Measurements from ENCODE around the gene SMYD4. TPM values are rescaled to one million over a fixed set of nuclear protein-coding genes. Genes with fewer than 3 reads are reported as not detected.
"Not testable (repeated sequence)": the region's sequence is repeated elsewhere in the genome, so short reads cannot be mapped to it uniquely, and the experiment has no call there.

SMYD4 gene
- total RNA-seq, 1 donor from 2014 or later: 40.9 TPM

GRCh38 chr17:1759529-1759928 is 70.2 kb downstream of the SMYD4 start:
- intact Hi-C loops (cut with micrococcal nuclease): no loop called here

DNA sequence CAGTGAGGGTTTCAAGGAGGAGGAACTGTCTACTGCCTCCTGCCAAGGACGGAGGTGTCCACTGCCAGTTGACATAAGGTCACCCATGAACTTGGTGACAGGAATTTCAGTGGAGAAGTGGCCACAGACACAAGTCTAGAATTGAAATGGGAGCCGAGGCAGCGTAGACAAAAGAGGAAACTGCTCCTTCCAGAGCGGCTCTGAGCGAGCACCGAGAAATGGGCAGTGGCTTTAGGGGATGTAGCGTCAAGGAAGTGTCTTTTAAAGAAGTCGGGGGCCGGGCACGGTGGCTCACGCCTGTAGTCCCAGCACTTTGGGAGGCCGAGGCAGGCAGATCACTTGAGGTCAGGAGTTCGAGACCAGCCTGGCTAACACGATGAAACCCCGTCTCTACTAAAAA is 70.9 kb downstream of the SMYD4 start:
- intact Hi-C loops (cut with micrococcal nuclease): no loop called here

DNA sequence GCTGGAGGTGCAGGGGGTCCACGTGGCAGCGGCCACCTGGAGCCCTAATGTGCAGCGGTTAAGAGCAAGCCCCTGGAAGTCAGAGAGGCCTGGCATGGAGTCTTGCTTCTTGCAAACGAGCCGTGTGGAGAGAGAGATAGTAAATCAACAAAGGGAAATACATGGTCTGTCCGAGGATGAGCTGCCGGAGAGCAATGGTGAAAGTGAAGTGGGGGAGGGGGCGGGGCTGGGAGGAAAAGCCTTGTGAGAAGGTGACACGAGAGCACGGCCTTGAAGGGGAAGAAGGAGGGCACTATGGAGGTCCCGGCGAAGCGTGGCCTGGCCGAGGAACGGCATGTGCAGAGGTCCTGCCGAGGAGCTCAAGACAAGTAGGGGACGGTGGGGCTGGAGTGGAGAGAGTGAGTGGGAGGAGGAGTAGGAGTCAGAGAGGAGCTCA is 73.9 kb downstream of the SMYD4 start:
- intact Hi-C loops (cut with micrococcal nuclease): no loop called here

DNA sequence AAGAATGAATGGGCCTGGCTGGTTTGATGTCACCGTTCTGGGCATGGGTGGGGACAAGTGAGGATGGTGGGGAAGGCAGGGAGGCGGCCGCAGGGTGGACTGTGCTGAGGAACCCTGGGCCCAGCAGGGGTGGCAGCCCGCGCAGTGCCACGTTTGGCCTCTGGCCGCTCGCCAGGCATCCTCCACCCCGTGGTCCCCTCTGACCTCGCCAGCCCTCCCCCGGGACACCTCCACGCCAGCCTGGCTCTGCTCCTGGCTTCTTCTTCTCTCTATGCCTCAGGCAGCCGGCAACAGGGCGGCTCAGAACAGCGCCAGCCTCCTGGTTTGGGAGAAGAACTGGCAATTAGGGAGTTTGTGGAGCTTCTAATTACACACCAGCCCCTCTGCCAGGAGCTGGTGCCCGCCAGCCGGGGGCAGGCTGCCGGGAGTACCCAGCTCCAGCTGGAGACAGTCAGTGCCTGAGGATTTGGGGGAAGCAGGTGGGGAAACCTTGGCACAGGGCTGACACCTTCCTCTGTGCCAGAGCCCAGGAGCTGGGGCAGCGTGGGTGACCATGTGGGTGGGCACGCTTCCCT is 74.4 kb downstream of the SMYD4 start:
- intact Hi-C loops (cut with micrococcal nuclease): no loop called here

GRCh38 chr17:1754430-1755112 is 75.1 kb downstream of the SMYD4 start:
- intact Hi-C loops (cut with micrococcal nuclease): no loop called here

DNA sequence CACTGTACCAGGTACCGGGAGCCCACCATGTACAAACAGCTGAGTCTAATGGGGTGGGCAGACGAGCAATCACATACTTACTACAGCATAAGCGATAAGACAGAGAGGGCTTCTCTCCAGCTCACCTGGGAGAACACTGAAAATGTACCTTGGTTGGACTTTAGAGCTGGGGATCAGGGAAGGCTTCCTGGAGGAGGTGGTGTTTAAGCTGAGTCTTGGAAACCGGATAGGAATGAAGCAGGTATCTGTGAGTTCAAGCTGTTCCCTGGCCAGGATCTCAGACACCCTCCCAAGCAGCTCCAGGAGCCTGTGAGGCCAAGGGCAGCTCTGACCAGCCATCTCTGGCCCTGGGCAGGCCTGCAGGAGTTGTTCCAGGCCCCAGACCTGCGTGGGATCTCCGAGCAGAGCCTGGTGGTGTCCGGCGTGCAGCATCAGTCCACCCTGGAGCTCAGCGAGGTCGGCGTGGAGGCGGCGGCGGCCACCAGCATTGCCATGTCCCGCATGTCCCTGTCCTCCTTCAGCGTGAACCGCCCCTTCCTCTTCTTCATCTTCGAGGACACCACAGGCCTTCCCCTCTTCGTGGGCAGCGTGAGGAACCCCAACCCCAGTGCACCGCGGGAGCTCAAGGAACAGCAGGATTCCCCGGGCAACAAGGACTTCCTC is 75.8 kb downstream of the SMYD4 start:
- intact Hi-C loops (cut with micrococcal nuclease): no loop called here

DNA sequence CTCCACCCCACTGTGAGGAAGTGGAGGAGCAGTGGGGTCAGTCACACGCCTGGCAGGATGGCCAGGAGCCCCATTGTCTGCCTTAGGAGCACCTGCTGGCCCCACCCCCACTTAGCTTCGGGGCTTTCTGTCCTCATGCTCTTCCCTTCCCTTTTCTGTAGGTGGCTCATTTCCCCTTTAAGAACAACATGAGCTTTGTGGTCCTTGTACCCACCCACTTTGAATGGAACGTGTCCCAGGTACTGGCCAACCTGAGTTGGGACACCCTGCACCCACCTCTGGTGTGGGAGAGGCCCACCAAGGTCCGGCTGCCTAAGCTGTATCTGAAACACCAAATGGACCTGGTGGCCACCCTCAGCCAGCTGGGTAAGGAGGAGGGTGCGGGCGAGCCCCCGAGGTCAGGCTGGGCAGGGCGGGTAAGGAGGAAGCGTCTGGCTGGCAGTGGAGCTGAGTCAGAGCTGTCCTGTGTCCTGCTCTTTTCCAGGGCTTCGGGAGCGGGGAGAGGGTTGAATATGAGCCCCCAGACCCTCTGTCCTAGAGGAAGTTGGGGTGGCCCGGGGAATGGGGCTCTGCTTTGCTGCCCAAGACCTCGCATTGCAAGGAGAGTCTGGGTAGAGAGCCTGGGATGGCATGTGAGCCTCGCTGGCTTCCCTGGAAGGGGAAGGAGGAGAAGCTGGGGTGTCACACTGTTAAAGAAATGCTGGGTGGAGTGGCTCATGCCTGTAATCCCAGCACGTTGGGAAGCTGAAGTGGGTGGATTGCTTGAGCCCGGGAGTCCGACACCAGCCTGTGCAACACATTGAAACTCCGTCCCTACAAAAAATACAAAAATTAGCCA is 77.1 kb downstream of the SMYD4 start:
- intact Hi-C loops (cut with micrococcal nuclease): no loop called here

DNA sequence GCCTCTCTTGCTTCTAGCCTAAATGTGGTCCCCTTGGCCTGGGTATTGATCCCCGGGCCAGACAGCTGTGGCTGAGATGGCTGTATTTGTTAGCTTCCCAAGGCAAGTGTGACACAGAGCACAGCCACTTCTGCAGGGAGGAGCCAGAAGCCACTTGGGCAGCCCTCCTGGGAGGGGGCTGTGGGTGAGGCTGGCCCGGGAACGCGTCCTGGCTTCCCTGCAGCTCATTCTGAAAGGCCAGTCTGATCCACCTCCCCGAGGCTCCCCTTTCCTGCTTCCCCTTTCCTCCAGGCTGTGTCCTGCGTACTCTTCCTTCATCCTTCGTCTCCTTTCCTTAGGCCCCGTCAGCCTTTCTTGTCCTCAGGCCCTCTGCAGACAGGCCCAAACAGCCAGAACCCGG is 79.1 kb downstream of the SMYD4 start:
- intact Hi-C loops (cut with micrococcal nuclease): no loop called here

DNA sequence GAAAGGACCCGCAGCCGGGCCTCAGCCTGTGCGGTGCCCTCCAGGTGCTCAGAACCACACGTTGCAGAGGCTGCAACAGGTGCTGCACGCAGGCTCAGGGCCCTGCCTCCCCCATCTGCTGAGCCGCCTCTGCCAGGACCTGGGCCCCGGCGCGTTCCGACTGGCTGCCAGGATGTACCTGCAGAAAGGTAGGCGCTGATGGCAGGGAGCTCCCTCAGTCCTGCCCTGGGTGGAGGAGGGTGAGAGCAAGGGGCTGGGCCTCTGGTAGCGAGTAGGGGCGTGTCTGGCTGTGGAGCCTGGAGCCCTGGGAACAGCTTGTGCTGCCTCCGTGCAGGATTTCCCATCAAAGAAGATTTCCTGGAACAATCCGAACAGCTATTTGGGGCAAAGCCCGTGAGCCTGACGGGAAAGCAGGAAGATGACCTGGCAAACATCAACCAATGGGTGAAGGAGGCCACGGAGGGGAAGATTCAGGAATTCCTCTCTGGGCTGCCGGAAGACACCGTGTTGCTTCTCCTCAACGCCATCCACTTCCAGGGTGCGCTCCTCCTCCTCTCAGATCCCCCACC is 82.6 kb downstream of the SMYD4 start:
- intact Hi-C loops (cut with micrococcal nuclease): no loop called here

- intact Hi-C loops (cut with micrococcal nuclease): no loop called here
Measured at GRCh38 chr17:1745513-1746020, 84.1 kb downstream of the SMYD4 start.

GRCh38 chr17:1744551-1745512 is 84.9 kb downstream of the SMYD4 start:
- intact Hi-C loops (cut with micrococcal nuclease): no loop called here

DNA sequence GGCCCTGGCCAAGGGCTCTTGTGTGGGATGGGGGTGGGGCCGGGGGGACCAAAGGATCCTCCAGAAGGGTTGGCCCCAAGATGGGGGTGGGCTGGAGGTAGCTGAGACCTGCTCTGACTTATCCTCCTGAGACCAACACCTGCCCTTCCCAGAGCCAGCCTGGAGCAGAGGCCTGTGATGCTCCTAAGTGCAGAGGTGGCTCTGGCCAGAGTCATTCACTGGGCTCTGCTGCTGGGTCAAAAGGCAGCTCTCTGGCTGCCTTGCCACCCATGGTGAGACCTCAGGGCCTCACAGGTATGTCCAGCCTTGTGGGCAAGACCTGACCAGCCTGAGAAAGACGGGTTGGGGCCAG is 86.6 kb downstream of the SMYD4 start:
- intact Hi-C loops (cut with micrococcal nuclease): no loop called here

- intact Hi-C loops (cut with micrococcal nuclease): no loop called here
Measured at GRCh38 chr17:1742371-1743087, 87.2 kb downstream of the SMYD4 start, which contains the start of gene SERPINF2. TSS of gene SERPINF2 (plus strand) at chr17:1742871. CDS start at chr17:1744996, 2,125 bp downstream.

- intact Hi-C loops (cut with micrococcal nuclease): not testable (repeated sequence)
Measured at GRCh38 chr17:1741899-1742298, 87.8 kb downstream of the SMYD4 start.

DNA sequence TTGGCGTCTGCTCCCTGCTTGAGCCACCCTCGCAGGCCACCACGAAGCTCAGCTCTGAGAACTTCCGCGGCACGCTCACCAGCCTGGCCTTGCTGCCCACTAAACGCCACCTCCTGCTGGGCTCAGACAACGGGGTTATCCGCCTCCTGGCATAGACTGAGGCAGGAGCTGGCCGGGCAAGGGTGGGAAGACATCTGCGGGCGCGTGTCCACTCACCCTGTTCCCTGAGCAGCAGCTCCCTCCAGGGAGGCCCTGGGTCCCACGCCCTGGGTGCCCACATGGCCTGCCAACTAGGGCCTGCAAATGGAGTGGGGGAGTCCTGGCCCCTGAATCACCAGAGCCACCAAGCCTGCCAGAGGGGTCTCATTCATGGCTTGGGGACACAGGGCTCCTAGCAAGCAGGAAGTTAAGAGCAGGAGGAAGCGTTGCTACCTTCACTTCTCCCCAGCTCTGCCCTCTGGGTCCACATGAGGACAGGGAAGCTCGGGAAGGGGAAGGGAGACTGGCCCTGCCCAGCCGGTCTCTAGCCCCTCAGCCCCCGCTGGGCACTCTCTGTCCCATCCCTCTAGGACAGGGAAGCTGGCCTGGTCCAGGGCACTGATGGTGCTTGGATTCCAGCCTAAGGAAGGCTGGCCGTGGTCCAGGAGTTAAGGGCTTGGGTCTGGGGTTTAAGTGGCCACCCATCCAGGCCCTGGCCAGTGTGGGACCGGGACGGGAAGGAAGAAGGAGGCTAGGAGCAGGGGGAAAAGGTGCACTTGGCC is 92.0 kb downstream of the SMYD4 start:
- intact Hi-C loops (cut with micrococcal nuclease): no loop called here

DNA sequence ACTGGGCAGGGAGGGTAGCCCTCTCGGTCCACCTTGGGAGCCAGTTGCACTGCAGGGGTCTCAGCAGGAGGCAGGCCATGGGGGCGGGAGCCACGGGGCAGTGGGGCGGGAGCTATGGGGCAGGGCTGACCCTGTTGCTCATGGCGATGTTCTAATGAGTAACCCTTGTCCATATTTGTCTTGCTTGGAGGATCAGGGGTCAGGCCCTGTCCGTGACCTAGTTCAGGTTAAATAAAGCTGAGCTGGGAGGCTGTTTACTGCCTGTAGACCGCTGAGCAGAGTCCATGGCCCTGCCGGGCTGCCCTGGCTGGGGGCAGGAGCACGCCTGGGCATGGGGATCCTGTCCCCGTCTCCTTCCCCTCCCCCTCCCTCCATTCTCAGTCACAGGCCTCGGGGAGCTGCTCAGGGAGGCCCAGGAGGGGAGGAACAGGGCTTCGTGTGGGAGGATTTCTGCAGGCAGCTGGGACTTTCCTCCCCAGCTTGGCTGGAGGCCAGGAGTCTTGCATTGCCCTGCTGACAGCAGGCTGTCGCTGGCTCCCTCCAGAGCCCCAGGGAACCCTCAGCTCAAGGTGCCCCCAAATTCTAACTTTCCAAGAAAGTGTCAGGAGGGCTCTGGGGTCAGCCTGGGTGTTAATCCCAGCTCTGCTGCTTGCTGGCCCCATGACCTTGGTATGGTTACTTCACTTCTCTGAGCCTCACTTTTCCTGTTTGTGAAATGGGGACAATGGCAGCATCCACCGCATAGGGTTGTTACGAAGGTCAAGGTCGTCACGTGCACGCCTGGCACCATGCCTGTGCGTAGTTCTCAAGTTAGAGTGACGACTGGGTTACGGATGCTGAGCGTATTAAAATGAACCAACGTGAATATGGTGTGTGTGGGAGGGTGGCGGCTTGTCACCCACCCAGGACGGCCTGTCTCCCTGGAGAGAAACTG is 93.1 kb downstream of the SMYD4 start:
- intact Hi-C loops (cut with micrococcal nuclease): no loop called here

DNA sequence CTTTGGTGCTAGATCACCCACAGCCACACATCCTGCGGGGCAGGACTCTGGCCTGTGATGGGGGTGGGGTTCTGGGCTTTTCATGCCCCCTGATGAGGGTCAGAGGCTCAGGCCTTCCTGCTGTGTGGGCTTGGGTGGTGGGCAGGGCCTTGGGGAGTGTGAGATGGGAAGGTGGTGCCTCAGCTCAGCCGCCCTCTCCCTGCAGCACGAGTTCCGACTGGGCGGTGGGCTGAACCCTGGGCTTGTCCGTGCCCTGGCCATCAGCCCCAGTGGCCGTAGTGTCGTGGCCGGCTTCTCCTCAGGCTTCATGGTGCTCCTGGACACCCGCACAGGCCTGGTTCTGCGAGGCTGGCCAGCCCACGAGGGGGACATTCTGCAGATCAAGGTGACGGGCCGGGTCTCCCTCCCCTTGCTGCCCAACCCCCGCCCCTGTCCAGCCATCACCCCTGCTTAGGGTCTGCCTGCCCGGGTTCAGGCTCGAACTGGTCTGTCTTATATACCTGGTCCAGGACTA is 93.8 kb downstream of the SMYD4 start:
- intact Hi-C loops (cut with micrococcal nuclease): no loop called here

Data from T-helper 1 cell treated with Interleukin-12 subunit alpha and Interleukin-12 subunit beta and Interleukin-4 antibody, amounts not matched to agents 30 ng/mL and 1 ng/mL, for 36 hours (primary cell).